Cardiac fibroblast (primary cell): ENCODE results near the gene MOGAT3.

Source experiments
- DNase-seq, 2 donors: peaks; one replicate each; pipeline versions ENCODE4 v3.0.0 to v3.0.0-alpha.2; 2010; ENCODE audit warnings: low read depth in 2 of 2
- H3K4me3 ChIP-seq, 2 donors: replicated peaks in 1 of 2; 1 replicate in 1 of 2; 2 replicates in 1 of 2; pipeline ENCODE4 v1.5.1; 2011; ENCODE audit warnings: low read depth in 2 of 2, low read length in 2 of 2, mild to moderate bottlenecking in 2 of 2, moderate library complexity in 1 of 2
- TF ChIP-seq, protein P1 (sequence below): IDR thresholded peaks from one replicate; pipeline ENCODE4 v1.5.1; 2011; ENCODE audit warnings: low read depth, mild to moderate bottlenecking, low read length, inconsistent platforms

The MOGAT3 gene

DNA sequence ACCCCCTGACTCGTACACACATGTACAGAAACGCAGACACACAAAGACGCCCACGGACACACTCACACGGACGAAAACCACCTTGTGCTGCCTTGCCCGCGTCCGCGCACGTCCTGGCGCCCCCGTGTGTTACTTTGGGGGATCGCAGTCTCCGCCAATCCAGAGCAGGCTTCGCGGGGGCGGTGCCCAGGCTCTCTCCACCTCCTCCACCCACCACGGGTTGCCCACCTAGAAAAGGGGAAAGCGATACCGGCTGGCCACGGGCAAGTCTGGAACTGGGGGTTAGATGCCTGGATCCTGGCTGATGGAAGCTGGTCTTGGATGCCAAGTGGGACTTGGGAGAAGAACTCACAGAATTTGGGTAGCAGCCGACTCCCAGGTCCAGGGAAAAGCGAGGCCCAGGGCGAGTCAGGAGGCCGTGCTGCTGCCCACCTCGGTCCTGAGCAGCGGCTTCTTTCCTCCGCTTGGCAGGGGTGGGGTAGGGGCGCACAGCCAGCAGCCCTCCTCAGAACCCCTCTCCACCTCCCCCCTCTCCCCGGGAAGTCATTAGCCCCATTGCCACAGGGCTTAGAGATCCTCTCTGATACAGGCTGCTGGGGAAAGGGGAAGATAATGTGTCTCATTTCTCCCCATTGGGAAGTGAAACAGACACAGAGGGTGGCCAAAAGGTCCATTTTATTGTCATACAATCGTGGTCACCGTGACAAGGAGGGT lies 30.8 kb downstream of the MOGAT3 start:
- no peak overlapping the region for H3K4me3 ChIP-seq
- TF ChIP-seq, protein P1, sequence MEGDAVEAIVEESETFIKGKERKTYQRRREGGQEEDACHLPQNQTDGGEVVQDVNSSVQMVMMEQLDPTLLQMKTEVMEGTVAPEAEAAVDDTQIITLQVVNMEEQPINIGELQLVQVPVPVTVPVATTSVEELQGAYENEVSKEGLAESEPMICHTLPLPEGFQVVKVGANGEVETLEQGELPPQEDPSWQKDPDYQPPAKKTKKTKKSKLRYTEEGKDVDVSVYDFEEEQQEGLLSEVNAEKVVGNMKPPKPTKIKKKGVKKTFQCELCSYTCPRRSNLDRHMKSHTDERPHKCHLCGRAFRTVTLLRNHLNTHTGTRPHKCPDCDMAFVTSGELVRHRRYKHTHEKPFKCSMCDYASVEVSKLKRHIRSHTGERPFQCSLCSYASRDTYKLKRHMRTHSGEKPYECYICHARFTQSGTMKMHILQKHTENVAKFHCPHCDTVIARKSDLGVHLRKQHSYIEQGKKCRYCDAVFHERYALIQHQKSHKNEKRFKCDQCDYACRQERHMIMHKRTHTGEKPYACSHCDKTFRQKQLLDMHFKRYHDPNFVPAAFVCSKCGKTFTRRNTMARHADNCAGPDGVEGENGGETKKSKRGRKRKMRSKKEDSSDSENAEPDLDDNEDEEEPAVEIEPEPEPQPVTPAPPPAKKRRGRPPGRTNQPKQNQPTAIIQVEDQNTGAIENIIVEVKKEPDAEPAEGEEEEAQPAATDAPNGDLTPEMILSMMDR: peak; percentile 95
- peak; percentile 65 to 69 for DNase-seq

DNA sequence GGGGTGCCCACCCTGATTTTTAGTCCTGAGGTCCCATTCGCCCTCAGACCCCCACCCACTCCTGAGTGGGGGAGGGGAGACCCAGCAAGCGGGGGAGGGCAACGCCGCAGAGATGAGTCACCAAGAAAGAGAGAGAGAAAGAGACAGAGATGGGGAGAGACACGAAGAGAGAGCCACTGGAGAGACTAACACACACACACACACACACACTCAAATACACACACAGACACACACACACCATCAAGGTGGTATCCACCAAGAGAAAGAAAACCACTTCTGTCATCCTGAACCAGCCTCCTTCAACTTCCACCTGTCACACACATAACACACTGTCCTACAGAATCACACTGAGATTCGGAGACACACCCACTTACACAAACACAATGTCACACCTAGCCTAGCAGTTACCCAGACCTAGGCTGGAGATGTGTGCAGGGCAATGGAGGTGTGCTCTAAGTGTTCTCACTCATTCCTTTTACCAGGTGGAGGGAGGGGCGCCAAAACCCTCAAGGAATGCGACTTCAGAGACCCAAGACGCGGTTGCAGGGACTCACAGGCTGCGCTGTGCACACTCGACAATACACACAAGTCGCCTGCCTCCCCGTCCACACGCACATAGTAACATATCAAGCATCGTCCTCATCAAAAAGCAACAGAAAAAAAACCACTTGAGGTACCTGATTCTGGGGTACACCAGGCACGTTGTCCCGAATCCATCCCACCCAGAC lies 31.6 kb downstream of the MOGAT3 start:
- DNase-seq: peak in 1 of 2 donors; percentile 11
- TF ChIP-seq, protein P1: no peak
- H3K4me3 ChIP-seq: no peak overlapping the region

DNA sequence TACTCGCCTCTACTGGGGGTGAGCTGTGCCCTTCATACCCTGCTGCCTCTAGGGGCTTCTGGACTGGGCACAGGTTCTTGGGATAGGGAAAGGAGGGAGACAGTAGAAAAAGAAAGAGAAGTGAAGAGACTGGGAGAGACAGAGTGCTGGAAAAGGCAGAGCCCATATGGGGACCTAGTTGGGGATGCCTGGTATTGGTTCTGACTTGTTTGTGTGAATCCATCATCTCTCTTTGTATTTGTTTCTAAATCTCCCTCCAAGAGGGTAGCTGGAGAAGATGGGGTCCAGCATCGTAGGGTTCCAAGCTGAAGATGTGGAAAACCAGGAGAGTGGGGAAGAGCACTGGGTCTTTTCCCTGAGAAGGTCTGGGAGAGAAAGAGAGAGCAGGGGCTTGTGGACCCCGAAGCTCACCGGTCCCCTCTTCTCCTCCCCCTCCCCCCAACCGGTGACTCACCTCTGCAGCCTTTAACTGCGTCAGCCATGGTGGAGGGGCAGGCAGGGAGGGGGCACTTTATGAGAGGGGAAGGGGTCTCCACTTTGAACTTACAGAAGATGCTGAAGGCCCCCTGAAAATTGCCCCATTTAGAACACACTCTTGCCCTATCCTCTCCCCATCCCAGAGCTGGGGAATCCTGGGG lies 32.3 kb downstream of the MOGAT3 start:
- no peak for DNase-seq
- H3K4me3 ChIP-seq: no peak overlapping the region
- TF ChIP-seq, protein P1: no peak

DNA sequence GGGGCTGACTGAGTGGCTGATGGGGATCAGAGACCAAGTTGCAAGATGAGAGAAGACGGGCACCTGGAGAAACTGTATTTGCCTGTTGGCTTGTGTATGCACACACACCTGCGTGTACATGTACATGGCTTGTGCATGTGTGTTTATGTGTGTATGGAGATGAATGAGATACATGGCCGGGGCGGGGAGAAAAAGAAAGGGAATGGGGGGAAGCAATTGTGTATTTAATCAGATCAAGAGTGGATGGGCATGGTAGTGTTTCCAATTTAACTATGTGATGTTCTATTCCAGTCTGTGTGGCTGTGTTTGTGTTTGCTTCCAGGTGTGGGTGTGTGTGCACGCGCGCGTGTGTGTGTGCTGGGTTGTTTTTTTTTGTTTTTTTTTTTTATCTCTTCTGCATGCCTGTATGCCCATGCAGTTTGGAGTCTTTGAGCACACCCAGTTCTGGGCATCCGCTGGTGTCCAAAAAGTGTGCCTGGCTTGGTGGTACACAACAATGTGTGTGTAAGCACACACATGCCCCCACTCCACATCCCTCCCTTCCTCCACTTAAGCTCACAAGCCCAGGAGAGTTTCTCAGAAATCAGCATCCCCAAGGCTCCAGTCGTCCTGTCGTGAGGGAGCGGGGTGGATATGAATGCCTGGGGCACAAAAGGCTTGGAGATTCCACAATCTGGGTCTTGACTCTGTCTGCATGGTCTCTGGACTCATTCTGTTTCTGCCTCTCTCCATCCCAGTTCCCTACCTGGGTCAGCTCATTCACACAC lies 33.0 kb downstream of the MOGAT3 start:
- TF ChIP-seq, protein P1: no peak
- no peak overlapping the region for H3K4me3 ChIP-seq
- no peak for DNase-seq

DNA sequence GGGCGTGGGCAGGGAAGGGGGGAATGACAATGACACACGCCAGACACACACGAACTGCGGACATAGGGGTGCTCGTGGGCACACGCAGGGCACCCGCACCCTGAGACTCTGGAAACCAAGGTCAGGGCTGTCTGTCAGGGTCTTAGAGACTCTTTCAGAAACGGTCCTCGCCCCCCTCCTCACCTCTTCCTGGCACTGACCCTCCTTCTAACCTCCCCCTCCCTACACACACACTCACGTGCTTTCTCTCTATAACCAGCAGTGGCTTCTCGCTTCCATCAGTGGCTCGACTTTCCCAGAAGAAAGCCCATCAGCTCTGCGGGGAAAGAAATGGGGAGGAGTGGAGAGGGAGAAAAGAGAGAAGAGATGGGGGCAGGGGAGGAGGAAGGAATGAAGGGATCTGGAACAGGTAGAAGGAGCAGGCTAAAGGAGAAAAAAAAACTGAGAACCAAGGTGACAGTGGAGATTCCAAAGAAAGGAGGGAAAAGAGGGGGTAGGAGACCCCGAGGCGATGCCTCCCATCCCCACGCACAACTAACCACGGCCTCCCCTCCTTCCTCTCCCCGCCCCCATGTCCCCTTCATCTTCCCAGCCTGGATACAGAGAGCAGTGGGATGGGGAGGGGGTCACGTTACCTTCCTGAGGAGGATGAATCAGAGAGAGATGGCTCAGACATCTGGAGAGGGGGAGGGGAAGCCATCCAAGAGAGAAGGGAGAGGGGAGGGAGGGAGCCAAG lies 33.8 kb downstream of the MOGAT3 start:
- DNase-seq: no peak
- no peak overlapping the region for H3K4me3 ChIP-seq

More for the DNA sequence above, 33.8 kb downstream of the MOGAT3 start:
- TF ChIP-seq, protein P1: no peak
